ENCODE measurements around the gene DUSP22. TPM values are rescaled to one million over a fixed set of nuclear protein-coding genes. Genes with fewer than 3 reads are reported as not detected.

DUSP22 gene
- total RNA-seq, 1 experiment from 2014 or later: 25.0 TPM

DNA sequence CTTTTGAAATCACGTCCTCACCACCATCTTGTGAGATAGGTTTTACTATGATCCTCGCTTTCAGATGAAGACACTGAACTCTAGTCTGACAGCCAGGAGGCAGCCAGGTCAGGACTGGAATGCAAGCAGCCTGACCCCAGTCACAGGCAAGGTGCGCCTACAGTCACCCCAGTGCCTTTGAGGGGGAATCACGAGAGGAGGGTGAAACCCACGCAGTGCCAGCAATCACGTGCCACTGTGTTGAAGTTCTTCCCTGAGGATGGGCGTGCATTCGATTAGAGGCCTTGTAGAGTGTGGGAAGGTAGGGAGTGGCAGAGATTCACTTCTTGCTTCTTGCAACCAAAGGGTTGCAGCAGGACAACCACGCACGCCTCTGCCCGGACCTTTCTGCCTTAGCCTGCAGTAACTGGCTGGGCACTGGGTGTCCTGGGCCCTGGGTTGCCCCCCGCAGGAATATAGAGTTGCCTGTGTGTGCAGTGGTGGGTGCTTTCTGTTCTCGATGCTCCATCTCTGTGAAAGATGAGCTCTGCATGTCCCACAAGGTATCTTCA lies 65.6 kb downstream of the DUSP22 start:
- Histone ChIP-seq H3K4ac (ENCODE audit: low read depth, low read length) (no peak overlapping the region), H3K79me1 (ENCODE audit: insufficient read depth, low read depth, low read length, poor library complexity, severe bottlenecking) (no peaks in the 10 kb centered on the region), H4K91ac (ENCODE audit: insufficient read length, low read depth, low read length) (no peak overlapping the region), H2BK20ac (ENCODE audit: low read depth, low read length, poor library complexity, severe bottlenecking) (no peak overlapping the region), H3K79me2 (ENCODE audit: insufficient read depth, low read length) (no peaks in the 10 kb centered on the region), H3K23me2 (ENCODE audit: insufficient read length, low read depth, low read length, poor library complexity, severe bottlenecking) (no peaks in the 10 kb centered on the region), H2AFZ (ENCODE audit: low read length) (no peak overlapping the region), H3K4me2 (ENCODE audit: insufficient read depth, insufficient read length, low read length) (no peak overlapping the region), H4K5ac (ENCODE audit: insufficient read length, low read depth, low read length) (no peak overlapping the region), H4K8ac (replicated peaks; ENCODE audit: insufficient read length, low read depth, low read length) (no peak overlapping the region), H3K23ac (ENCODE audit: insufficient read length, low read depth, low read length) (no peak overlapping the region), H2BK120ac (ENCODE audit: low read depth, low read length, poor library complexity, severe bottlenecking) (no peak overlapping the region), H3K27me3 (ENCODE audit: insufficient read depth, low read length) (no peaks in the 10 kb centered on the region), H2BK15ac (ENCODE audit: low read depth, low read length) (no peak overlapping the region), H2AK5ac (ENCODE audit: insufficient read length, low read length) (no peak overlapping the region), H4K20me1 (ENCODE audit: control insufficient read depth, insufficient read depth, insufficient read length) (no peaks in the 10 kb centered on the region), H2BK12ac (ENCODE audit: insufficient read length, low read depth, low read length) (no peak overlapping the region), H3K4me1 (ENCODE audit: insufficient read depth, low read length) (no peaks in the 10 kb centered on the region), H3T11ph (ENCODE audit: low read length) (no peak overlapping the region), H3K9me3 (ENCODE audit: control insufficient read depth, low read depth, low read length) (peaks cover 77% of the 10 kb centered on the region), H2BK5ac (ENCODE audit: insufficient read length, low read length) (no peak overlapping the region), H3K27ac (ENCODE audit: insufficient read length, low read depth, low read length) (no peak overlapping the region), H3K56ac (ENCODE audit: insufficient read length, low read depth, low read length) (no peak overlapping the region), H3K18ac (ENCODE audit: insufficient read length, low read depth, low read length) (no peak overlapping the region), H3K9ac (ENCODE audit: extremely low read depth, insufficient read length, low read length) (no peak overlapping the region), H3K14ac (ENCODE audit: insufficient read depth, low read length) (no peak overlapping the region)
- TF ChIP-seq, protein P1, sequence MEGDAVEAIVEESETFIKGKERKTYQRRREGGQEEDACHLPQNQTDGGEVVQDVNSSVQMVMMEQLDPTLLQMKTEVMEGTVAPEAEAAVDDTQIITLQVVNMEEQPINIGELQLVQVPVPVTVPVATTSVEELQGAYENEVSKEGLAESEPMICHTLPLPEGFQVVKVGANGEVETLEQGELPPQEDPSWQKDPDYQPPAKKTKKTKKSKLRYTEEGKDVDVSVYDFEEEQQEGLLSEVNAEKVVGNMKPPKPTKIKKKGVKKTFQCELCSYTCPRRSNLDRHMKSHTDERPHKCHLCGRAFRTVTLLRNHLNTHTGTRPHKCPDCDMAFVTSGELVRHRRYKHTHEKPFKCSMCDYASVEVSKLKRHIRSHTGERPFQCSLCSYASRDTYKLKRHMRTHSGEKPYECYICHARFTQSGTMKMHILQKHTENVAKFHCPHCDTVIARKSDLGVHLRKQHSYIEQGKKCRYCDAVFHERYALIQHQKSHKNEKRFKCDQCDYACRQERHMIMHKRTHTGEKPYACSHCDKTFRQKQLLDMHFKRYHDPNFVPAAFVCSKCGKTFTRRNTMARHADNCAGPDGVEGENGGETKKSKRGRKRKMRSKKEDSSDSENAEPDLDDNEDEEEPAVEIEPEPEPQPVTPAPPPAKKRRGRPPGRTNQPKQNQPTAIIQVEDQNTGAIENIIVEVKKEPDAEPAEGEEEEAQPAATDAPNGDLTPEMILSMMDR (conservative IDR thresholded peaks at IDR 0.05): no peak
- DNase-seq: no peak
- Mint-ChIP-seq H3K36me3 (ENCODE audit: insufficient read depth in 1 of 3, low read depth in 3 of 3) (peaks cover 12 to 20% (median 18%) of the 10 kb centered on the region in 3 experiments), H3K9me3 (peaks cover 93 to 99% of the 10 kb centered on the region in 2 experiments), H3K27ac (peak overlapping the region in 1 of 3 experiments; percentile 16; a peak in 1 of 7 replicates), H3K4me1 (no peaks in the 10 kb centered on the region), H3K27me3 (ENCODE audit: low read depth) (peaks cover 9% of the 10 kb centered on the region), H3K4me3 (no peak overlapping the region)
- WGBS (ENCODE audit: extremely low coverage, insufficient read length, low lambda C conversion rate): no CpG with 5 or more reads among the region's 13 CpGs

Data from H9 (cell line).